NCI-H1048 (cell line): Measurements from ENCODE around the gene TMEM89.

Experiments used
- DNase-seq: peaks from one replicate; lab custom pipeline; 2025; lab: John Stamatoyannopoulos, UW

Gene TMEM89

DNA sequence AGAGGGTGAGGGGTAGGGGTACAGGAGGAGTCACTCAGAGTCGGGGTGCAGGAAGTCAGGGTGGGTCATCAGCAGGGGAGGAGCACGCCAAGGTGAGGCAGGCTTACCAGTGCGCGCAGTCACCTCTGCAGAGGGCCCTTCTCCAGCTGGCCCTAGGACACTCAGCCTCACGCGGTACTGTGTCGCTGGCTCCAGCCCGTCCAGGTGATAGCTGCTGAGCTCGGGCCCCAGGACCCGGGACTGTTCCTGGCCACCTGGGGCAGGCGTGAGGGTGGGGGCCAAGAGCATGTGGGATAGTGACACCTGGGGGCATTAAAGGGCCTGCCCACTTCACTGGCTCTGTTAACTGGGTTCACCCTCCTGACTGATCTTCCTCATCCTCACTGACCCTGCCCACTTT, 33.9 kb downstream of the TMEM89 start:
- DNase-seq = no peak

DNA sequence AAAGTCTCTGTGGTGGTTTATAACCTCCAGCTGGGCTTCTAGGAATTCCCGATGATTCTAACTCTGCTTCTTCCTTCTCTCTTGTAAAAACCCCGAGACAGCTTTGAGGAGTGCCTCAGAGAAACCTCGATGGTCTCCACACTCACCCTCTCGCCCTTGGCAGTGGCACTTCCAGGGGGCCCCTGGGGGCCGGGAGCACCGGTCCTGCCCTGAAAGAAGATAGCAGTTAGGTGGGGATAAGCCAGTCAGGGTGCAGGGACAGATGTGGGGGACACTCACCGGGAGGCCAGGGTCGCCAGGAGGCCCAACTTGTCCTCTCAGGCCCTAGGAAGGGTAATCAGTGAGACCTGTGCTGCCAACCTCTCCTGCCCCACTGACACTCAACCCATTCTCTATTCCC, 36.2 kb downstream of the TMEM89 start:
- no peak for DNase-seq

DNA sequence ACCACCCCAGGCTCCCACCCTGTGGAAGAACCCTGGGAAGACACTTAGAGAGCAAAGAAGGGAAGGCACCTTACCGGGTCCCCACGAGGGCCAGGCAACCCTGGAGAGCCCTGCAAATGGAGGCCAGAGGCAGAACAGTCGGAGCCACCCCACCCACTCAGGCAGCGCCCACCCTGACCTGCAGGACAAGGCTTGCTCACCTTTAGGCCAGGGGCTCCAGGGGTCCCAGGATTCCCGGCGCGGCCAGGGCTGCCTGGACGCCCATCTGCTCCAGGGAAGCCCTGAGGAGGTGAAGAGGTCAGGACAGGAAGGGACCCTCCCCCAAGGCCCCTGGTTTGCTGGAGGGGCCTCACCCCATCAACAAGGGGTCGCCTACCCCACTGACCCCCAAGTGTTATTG, 36.7 kb downstream of the TMEM89 start:
- DNase-seq = no peak

GRCh38 chr3:48581621-48582481, 39.7 kb downstream of the TMEM89 start:
- DNase-seq = no peak

DNA sequence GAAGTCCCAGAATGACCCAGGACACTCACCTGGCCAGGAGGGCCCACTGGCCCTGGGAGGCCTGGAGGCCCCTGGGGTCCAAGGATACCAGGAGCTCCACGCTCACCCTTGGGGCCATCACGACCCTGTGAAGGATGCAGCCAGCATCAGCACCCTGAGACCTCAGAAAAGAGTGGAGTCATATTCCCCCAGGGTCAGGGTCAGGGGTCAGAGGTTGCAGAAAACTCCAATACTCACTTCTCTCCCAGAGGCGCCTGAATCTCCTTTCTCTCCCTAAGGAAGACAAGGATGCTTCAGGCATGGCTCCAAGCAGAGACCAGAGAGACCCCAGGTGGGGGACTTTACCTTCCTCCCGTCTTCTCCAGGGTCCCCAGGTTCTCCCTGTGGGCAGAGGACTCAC, 44.9 kb downstream of the TMEM89 start:
- DNase-seq = no peak

DNA sequence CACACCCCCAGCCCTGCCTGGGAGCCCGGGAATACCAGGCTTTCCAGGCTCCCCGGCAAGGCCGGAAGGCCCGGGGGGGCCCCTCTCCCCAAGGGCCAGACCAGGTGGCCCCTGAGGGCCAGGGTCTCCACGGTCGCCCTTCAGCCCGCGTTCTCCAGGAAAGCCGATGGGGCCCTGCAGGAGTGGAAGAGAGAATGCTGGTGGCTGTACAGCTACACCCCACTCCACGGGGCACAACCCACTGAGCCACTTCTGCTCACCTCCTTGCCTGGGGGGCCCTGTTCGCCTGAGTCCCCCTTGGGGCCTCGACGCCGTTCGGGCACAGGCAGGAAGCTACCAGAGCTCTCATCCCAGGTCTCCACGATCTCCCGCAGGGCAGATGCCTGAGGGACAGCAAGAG, 46.2 kb downstream of the TMEM89 start:
- no peak for DNase-seq

- DNase-seq = no peak
These were observed 47.5 kb downstream of the TMEM89 start for GRCh38 chr3:48573973-48574585.

GRCh38 chr3:48572517-48572916, 49.1 kb downstream of the TMEM89 start:
- DNase-seq = no peak

DNA sequence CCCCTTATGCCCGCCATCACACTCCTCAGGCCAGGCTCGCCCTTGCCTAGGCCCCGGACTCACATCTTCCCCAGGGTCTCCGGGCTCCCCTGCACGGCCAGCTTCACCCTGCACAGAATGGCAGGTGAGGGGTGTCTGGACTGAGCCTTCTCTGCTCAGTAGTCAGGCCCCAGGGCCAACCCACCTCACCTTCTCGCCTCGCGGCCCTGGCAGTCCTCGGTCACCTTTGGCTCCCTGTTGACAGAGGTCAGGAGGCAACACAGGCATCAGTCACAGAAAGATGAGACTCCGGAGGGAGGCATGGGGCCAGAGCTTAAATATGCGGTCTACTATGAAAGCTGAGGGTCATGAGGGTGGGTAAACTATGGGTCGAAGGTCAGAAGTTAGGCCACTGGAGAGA, 49.6 kb downstream of the TMEM89 start:
- no peak for DNase-seq
